ENCODE results near the gene ODF4. TPM values are rescaled to one million over a fixed set of nuclear protein-coding genes. Genes with fewer than 3 reads are reported as not detected.

ODF4 gene
- total RNA-seq, 1 donor from 2014 or later, result not detected

DNA sequence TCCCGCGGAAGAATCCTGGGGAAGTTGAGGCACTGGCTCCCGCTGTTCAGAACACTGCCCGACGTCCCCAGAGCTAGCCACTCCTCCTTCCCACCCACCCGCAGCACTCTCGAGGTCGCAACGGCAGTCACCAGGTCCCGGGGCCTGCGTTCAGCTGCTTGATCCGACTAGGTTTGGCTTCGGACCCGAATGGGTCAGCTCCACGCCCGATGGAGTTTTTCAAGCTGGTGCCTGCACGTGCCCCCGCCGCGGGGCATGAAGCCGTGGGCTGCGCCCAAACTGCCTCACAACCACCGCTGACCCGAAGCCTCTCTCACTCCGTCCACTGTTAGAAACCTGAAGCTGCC lies 12.4 kb upstream of the ODF4 start:
- TF ChIP-seq, protein P1, sequence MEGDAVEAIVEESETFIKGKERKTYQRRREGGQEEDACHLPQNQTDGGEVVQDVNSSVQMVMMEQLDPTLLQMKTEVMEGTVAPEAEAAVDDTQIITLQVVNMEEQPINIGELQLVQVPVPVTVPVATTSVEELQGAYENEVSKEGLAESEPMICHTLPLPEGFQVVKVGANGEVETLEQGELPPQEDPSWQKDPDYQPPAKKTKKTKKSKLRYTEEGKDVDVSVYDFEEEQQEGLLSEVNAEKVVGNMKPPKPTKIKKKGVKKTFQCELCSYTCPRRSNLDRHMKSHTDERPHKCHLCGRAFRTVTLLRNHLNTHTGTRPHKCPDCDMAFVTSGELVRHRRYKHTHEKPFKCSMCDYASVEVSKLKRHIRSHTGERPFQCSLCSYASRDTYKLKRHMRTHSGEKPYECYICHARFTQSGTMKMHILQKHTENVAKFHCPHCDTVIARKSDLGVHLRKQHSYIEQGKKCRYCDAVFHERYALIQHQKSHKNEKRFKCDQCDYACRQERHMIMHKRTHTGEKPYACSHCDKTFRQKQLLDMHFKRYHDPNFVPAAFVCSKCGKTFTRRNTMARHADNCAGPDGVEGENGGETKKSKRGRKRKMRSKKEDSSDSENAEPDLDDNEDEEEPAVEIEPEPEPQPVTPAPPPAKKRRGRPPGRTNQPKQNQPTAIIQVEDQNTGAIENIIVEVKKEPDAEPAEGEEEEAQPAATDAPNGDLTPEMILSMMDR (IDR thresholded peaks at IDR 0.05), result no peak
- peak overlapping the region; percentile 54 to 70 for H3K4me3 ChIP-seq
- no peak for DNase-seq (ENCODE audit: low spot score in 2 of 2)

GRCh38 chr17:8332128-8332527 lies 7.5 kb upstream of the ODF4 start:
- intact Hi-C loops (cut with DNase I), result no loop called here
- DNase-seq (ENCODE audit: low spot score in 2 of 2), result no peak
- Histone ChIP-seq H3K9me3 (no peaks in the 10 kb centered on the region), H3K4me3 (no peak overlapping the region), H3K36me3 (no peaks in the 10 kb centered on the region), H3K4me1 (peaks cover 0 to 3% of the 10 kb centered on the region in 2 donors), H3K27ac (no peak overlapping the region), H3K27me3 (no peaks in the 10 kb centered on the region)
- TF ChIP-seq, protein P1 (IDR thresholded peaks at IDR 0.05), result no peak

More for the DNA sequence above, 12.4 kb upstream of the ODF4 start:
- H3K27me3 ChIP-seq, result no peaks in the 10 kb centered on the region
- intact Hi-C loops (cut with DNase I), result no loop called here
- no peak overlapping the region for H3K27ac ChIP-seq
- H3K4me1 ChIP-seq, result peaks cover 3 to 8% of the 10 kb centered on the region in 2 donors
- H3K36me3 ChIP-seq, result no peaks in the 10 kb centered on the region
- H3K9me3 ChIP-seq, result no peaks in the 10 kb centered on the region

DNA sequence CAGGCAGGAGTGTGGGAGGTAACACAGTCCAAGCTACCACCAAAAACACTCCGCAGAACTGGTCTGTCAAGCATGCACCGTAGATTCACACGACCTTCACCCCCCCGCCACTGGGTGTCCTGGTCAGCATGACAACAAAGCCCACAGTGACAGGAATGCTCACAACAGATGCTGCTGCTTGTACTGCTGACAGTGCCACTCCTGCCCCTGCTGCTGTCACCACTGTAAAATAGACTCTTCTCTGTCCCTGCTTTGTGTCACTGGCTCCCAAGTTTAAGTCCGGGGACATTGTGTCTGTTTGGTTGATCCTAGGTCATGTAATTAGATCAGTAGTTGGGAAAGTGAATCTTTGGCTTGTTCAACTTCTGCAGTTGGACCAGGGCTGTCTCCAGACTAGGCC lies 7.0 kb upstream of the ODF4 start:
- no peaks in the 10 kb centered on the region for H3K36me3 ChIP-seq
- intact Hi-C loops (cut with DNase I), result no loop called here
- no peaks in the 10 kb centered on the region for H3K27me3 ChIP-seq

GRCh38 chr17:8333281-8333680 lies 6.4 kb upstream of the ODF4 start:
- Histone ChIP-seq H3K4me3 (no peak overlapping the region), H3K9me3 (no peaks in the 10 kb centered on the region), H3K27me3 (no peaks in the 10 kb centered on the region), H3K4me1 (no peaks in the 10 kb centered on the region), H3K27ac (no peak overlapping the region), H3K36me3 (no peaks in the 10 kb centered on the region)
- intact Hi-C loops (cut with DNase I), result no loop called here
- TF ChIP-seq, protein P1 (IDR thresholded peaks at IDR 0.05), result no peak
- no peak for DNase-seq (ENCODE audit: low spot score in 2 of 2)

More for the DNA sequence above, 7.0 kb upstream of the ODF4 start:
- H3K27ac ChIP-seq, result no peak overlapping the region
- H3K9me3 ChIP-seq, result no peaks in the 10 kb centered on the region
- no peak for DNase-seq (ENCODE audit: low spot score in 2 of 2)
- no peaks in the 10 kb centered on the region for H3K4me1 ChIP-seq
- H3K4me3 ChIP-seq, result no peak overlapping the region
- TF ChIP-seq, protein P1 (IDR thresholded peaks at IDR 0.05), result no peak

DNA sequence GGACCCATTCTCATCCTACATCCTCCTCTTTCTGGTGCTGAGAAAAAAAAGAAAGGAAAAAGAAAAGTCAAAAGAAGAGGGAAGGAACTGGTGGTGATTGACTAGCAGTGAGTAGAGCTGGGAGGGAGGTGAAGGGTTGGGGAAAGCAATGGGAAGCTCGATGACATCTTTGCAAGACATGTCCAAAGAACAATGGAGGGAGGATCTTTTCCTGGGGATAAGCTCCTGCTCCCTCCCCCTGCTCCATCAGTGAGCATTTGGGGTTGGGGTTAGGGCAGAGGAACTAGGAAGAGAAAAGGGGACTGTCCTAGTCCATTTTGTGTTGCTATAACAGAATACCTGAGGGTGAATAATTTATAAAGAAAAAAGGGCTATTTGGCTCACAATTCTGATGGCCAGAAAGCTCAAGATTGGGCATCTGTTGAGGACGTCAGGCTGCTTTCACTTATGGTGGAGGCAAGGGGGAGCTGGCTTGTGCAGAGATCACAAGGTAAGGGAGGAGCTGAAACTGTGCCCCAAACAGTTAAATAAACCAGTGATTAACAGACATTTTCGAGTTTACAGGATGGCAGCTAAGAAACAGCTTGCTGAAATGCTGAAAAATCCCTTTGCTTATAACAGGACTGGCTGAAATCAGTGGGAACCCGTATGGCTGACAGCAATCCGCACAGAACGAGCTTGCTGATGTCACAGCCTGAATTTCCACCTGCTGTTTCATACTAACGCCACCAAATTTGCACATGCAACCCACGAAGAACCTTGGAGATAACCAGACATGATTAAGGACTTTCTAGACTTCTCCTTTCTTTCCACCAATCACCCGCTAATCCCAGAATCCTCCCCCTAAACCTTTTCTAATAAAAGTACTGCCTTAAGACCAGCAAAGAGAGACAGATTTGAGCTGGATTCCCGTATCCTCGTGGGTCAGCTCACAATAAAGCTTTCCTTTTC lies 1.6 kb upstream of the ODF4 start:
- H3K4me1 ChIP-seq, result no peaks in the 10 kb centered on the region
- no peaks in the 10 kb centered on the region for H3K27me3 ChIP-seq
- H3K36me3 ChIP-seq, result no peaks in the 10 kb centered on the region
- TF ChIP-seq, protein P1 (IDR thresholded peaks at IDR 0.05), result no peak
- H3K9me3 ChIP-seq, result no peaks in the 10 kb centered on the region
- H3K27ac ChIP-seq, result no peak overlapping the region
- DNase-seq (ENCODE audit: low spot score in 2 of 2), result no peak
- intact Hi-C loops (cut with DNase I), result no loop called here
- H3K4me3 ChIP-seq, result peak overlapping the region in 1 of 2 donors; percentile 53
